GM23248 (cell line): Measurements from ENCODE around the gene NECAB3.

ENCODE experiments used
- EZH2 ChIP-seq: fragments of 200-600 bp; sonication (generic); IDR thresholded peaks from 2 replicates; pipeline ENCODE4 v1.6.1; 2018; ENCODE audit warnings: antibody characterized with exemption, mild to moderate bottlenecking; ENCODE audit not compliant: insufficient read depth, poor library complexity, severe bottlenecking
- EZH2phosphoT487 ChIP-seq: fragments of 200-600 bp; sonication (generic); IDR thresholded peaks from 2 replicates; pipeline ENCODE4 v1.6.1; 2018; ENCODE audit warnings: antibody characterized with exemption, moderate library complexity, mild to moderate bottlenecking, low read depth; ENCODE audit not compliant: insufficient read depth

DNA sequence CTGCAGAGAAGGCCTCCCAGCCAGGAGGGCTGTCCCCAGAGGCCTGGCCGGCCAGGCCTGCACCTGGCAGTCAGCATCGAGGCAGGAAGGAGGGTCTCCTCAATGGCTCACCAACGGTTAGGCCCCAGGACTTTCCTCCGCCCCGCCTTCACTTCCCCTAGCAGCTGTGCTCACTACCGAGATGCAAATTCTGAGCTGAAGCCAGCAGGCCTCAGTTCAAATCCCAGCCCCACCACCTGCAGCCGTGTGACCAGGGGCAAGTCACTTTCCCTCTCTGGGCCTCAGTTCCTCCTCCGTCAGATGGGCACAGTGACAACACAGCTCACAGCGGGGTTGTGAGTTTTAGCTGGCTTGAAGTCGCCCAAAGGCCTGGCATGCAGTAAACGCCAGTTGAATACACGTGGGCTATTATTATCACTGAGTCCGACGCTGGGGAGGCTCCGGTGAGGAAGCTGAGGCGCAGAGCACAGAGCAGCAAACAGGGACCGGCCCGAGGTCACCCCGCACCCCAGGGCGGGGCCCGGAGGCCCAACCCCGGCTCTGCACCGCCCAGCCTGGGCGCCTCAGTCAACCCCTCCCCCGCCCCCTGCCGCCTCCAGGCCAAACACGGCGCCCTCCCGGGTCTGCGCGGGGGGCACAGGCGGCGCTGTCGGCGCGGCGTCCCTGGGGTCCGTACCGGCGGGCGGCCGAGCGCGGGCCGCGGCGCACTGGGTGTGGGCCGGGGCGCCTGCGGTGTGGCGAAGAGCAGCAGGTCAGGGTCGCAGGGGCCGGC is 11.3 kb upstream of the NECAB3 start:
- TF ChIP-seq EZH2 (no peak), EZH2phosphoT487 (no peak)
